Measurements from ENCODE around the gene ASIC4.

DNA sequence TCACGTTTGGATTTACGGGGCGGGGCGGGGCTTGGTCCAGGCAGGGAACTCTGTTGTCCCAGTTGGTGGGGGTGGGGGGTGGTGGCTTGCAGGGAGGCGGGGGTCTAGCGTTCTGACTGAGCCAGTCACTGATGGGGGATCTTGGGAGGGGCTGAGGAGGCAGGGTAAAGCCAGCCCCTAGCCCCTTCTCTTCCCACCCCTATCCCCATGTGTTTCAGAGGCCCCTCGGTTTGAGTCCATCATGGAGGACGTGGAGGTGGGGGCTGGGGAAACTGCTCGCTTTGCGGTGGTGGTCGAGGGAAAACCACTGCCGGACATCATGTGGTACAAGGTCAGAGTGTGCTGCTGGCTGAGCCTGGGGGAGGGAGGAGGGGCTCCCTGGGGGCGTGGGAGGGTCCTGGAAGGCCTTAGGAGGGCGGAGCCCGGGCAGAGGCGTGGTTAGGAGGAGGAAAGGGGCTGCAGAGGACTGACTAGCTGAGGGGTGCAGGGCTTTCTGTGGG is 37.6 kb upstream of the ASIC4 start:
- TF ChIP-seq POLR2A (IDR thresholded peaks at IDR 0.05; ENCODE audit: insufficient read depth in 1 of 2, low read depth in 2 of 2, low read length in 2 of 2) (no peak), ZNF253 (CRISPR knock-in tag; IDR thresholded peaks at IDR 0.05; ENCODE audit: borderline replicate concordance) (no peak), NR3C1 (CRISPR knock-in tag; IDR thresholded peaks at IDR 0.05) (no peak), RFX5 (IDR thresholded peaks at IDR 0.05; ENCODE audit: low read depth, low read length) (no peak), ZNF30 (CRISPR knock-in tag; IDR thresholded peaks at IDR 0.05) (no peak)
- TF ChIP-seq, protein P1, sequence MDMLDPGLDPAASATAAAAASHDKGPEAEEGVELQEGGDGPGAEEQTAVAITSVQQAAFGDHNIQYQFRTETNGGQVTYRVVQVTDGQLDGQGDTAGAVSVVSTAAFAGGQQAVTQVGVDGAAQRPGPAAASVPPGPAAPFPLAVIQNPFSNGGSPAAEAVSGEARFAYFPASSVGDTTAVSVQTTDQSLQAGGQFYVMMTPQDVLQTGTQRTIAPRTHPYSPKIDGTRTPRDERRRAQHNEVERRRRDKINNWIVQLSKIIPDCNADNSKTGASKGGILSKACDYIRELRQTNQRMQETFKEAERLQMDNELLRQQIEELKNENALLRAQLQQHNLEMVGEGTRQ (IDR thresholded peaks at IDR 0.05; ENCODE audit: low read depth, low read length): no peak
- TF ChIP-seq, protein P1 (CRISPR knock-in tag; IDR thresholded peaks at IDR 0.05; ENCODE audit: borderline replicate concordance): no peak

Data from HepG2 (cell line).